ENCODE data around the gene CPO. TPM values are rescaled to one million over a fixed set of nuclear protein-coding genes. Genes with fewer than 3 reads are reported as not detected.
A peak's percentile ranks its signal among the peaks of the same experiment; 100 is the strongest.

The CPO gene
- total RNA-seq, 2 donors from 2014 or later: not detected

DNA sequence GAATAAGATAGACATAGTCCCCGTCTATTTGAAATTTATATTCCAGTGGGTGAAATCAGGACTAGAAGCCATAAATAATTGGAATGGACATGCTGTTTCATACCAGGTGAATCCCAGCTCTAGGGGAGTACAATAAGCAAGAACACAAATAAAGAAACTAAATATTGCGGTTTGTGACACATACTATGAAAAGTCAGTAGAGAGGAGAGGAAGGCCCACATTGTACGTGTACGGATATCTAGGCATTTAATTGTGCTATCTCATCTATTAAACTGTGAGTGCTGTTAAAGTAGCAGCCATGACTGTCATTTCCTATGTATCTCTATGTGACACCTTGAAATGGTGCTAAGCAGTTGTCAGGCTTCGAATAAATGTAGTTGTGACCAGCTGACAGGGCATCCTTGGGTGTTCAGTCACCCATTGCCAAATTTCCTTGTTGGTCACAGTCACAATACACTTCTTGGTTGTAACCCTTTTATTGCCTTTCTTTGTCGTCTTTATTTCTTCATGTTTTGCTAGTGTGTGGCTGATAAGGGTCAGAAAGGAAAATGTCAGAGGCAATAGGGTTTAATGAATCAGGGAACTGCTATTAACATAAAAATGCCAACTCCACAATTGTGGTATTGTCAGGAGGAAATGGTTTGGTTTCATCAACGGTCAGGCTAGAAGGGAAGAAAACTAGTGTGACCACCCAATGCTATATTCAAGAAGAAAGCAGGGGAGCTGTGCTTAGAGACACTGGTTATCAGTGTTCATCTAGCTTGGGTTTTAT is 31.5 kb downstream of the CPO start:
- Histone ChIP-seq H3K27ac (no peak overlapping the region), H3K27me3 (no peaks in the 10 kb centered on the region), H3K4me3 (no peak overlapping the region), H3K9me3 (no peaks in the 10 kb centered on the region), H3K4me1 (peaks cover 9% of the 10 kb centered on the region), H3K36me3 (replicated peaks in 1 of 2; ENCODE audit: insufficient read depth in 1 of 2, low read depth in 2 of 2) (no peaks in the 10 kb centered on the region)
- 69 to 78% methylated on average over 7 of the region's 7 CpGs for WGBS, 2 donors
- DNase-seq (no peak), ATAC-seq (no peak)
- intact Hi-C loops (cut with DNase I): no loop called here
- TF ChIP-seq POLR2A (IDR thresholded peaks at IDR 0.05): no peak

DNA sequence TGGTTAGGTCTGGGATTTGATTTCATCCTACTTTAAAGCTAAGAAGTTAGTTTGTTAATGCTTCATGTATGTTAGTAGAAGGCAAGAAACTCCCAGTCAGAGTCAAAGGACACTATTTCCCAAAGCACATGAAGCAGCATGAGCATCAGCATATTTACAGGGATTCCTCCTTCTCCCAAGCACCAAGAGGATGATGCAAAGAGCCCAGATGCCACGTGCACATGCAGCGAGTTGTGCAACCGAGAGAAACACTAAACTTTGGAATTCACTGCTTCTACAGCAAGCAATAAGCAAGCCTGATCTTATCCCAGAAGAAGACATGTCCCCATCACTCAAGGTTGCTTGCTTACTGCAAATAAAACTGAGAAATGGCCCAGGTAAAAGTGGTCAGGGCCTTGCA is 32.5 kb downstream of the CPO start:
- DNase-seq: peak in 2 of 4 donors; percentile 20 to 38
- intact Hi-C loops (cut with DNase I): no loop called here
- no peak overlapping the region for H3K27ac ChIP-seq

DNA sequence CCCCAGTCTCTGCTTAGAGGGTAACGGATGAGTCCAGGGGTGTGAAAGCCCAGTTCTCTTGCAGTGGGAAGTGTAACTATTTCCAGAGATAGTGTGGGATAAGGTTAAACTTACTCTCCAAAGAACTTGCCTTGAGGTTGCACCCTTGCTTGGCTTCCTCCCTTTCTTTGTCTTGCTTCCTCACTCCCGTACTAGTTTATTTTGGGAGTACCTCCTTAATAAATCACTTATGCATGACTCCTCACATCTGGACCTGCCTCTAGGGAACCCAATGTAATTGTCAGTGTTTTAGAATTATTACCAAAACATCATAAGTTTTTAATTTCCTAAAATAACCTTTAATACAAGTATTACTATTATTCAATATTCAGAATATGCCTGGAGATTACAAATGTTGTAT is 35.2 kb downstream of the CPO start:
- Histone ChIP-seq H3K27me3 (no peaks in the 10 kb centered on the region), H3K9me3 (no peaks in the 10 kb centered on the region), H3K36me3 (replicated peaks in 1 of 2; ENCODE audit: insufficient read depth in 1 of 2, low read depth in 2 of 2) (no peaks in the 10 kb centered on the region), H3K4me3 (no peak overlapping the region), H3K4me1 (no peaks in the 10 kb centered on the region), H3K27ac (no peak overlapping the region)
- DNase-seq (no peak), ATAC-seq (no peak)
- TF ChIP-seq CTCF (IDR thresholded peaks at IDR 0.05) (no peak), POLR2A (IDR thresholded peaks at IDR 0.05) (no peak)
- 70 to 87% methylated on average over 2 of the region's 2 CpGs for whole genome bisulfite sequencing, 2 donors
- intact Hi-C loops (cut with DNase I): no loop called here

More for the DNA sequence above, 32.5 kb downstream of the CPO start:
- H3K9me3 ChIP-seq: no peaks in the 10 kb centered on the region
- TF ChIP-seq POLR2A (IDR thresholded peaks at IDR 0.05) (no peak), CTCF (IDR thresholded peaks at IDR 0.05) (no peak)
- no peak for ATAC-seq
- no peaks in the 10 kb centered on the region for H3K27me3 ChIP-seq
- WGBS, 2 donors: 72 to 74% methylated on average over 3 of the region's 3 CpGs
- no peak overlapping the region for H3K4me3 ChIP-seq
- peaks cover 9% of the 10 kb centered on the region for H3K4me1 ChIP-seq
- H3K36me3 ChIP-seq (replicated peaks in 1 of 2; ENCODE audit: insufficient read depth in 1 of 2, low read depth in 2 of 2): no peaks in the 10 kb centered on the region

- H3K27ac ChIP-seq: no peak overlapping the region
- DNase-seq (no peak), ATAC-seq (no peak)
- intact Hi-C loops (cut with DNase I): no loop called here
- WGBS, 2 donors: 75 to 85% methylated on average over 5 of the region's 5 CpGs
- H3K4me1 ChIP-seq: no peaks in the 10 kb centered on the region
- H3K4me3 ChIP-seq: no peak overlapping the region
- no peaks in the 10 kb centered on the region for H3K9me3 ChIP-seq
- H3K27me3 ChIP-seq: no peaks in the 10 kb centered on the region
- TF ChIP-seq CTCF (IDR thresholded peaks at IDR 0.05) (no peak), POLR2A (IDR thresholded peaks at IDR 0.05) (no peak)
- no peaks in the 10 kb centered on the region for H3K36me3 ChIP-seq (replicated peaks in 1 of 2; ENCODE audit: insufficient read depth in 1 of 2, low read depth in 2 of 2)
These were observed 39.4 kb downstream of the CPO start for GRCh38 chr2:206978746-206979145.

DNA sequence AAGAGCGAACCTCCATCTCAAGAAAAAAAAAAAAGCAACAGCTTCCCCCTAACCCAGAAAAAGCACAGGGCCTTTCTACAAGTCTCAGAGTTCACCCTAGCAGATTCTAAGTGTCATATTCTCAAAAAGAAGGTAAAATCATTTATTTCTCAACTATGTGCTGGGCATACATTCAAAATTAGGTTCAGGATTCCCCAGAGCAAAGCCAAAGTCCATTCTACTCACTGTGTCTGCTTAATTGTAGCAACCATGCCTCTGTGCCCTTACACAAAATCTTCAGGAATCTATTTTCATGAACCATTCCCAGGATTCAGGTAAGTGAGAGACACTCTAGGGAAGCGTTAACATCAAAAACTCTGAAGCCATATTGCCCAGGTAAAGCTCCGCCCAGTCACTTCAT is 40.0 kb downstream of the CPO start:
- no peaks in the 10 kb centered on the region for H3K9me3 ChIP-seq
- TF ChIP-seq CTCF (IDR thresholded peaks at IDR 0.05): no peak
- no peak for TF ChIP-seq POLR2A (IDR thresholded peaks at IDR 0.05)
- no peak overlapping the region for H3K4me3 ChIP-seq
- DNase-seq (no peak), ATAC-seq (no peak)
- H3K36me3 ChIP-seq (replicated peaks in 1 of 2; ENCODE audit: insufficient read depth in 1 of 2, low read depth in 2 of 2): no peaks in the 10 kb centered on the region
- WGBS, 2 donors: 79 to 91% methylated on average over 3 of the region's 3 CpGs
- intact Hi-C loops (cut with DNase I): no loop called here
- H3K27ac ChIP-seq: no peak overlapping the region
- no peaks in the 10 kb centered on the region for H3K4me1 ChIP-seq
- H3K27me3 ChIP-seq: no peaks in the 10 kb centered on the region
